GM10266 (cell line): Measurements from ENCODE around the gene EPB41L4A.
A peak's percentile ranks its signal among the peaks of the same experiment; 100 is the strongest.

Experiments
- DNase-seq: peaks from one replicate; pipeline ENCODE4 v3.0.0; 2012; ENCODE audit errors: extremely low spot score
- CTCF ChIP-seq: IDR thresholded peaks from 2 replicates; pipeline ENCODE4 v1.5.1; 2012; ENCODE audit warnings: mild to moderate bottlenecking, low read depth; ENCODE audit not compliant: control insufficient read depth, insufficient read depth; ENCODE audit errors: missing control alignments

The EPB41L4A gene

DNA sequence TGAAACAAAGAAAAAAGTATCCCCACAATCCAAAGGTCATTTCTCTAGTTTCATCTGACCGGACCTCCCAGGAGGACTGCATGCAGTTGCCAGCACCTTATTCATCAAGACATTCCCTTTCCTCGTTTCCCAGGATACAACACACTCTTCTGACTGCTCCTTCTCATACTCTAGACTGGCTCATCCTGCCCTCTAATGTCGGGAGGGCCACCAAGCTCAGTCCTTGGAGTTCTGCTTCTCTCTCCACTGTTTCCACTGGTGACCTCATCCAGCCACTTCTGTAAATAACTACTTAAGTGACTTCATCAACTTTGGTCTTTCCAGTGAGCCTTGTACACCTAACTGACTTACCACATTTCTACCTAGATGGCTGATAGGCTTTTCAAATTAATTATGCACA is 179.1 kb downstream of the EPB41L4A start:
- TF ChIP-seq CTCF, result no peak
- no peak for DNase-seq

GRCh38 chr5:112238473-112238872 is 180.6 kb downstream of the EPB41L4A start:
- TF ChIP-seq CTCF, result peak; percentile 27
- no peak for DNase-seq

- TF ChIP-seq CTCF, result no peak
- no peak for DNase-seq
These were observed 181.6 kb downstream of the EPB41L4A start for GRCh38 chr5:112237456-112237855.

DNA sequence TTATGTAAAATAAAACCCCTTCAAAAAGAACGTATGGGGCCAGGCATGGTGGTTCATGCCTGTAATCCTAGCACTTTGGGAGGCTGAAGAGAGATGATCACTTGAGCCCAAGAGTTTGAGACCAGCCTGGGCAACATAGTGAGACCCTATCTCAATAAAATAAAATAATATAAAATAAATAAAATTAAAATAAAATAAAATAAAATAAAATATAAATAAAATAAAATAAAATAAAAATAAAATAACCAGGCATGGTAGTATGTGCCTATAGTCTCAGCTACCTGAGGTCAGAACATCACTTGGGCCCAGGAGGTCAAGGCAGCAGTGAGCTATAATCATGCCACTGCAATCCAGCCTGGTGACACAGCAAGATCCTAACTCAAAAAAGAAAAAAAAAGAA is 185.1 kb downstream of the EPB41L4A start:
- DNase-seq, result no peak
- TF ChIP-seq CTCF, result no peak

DNA sequence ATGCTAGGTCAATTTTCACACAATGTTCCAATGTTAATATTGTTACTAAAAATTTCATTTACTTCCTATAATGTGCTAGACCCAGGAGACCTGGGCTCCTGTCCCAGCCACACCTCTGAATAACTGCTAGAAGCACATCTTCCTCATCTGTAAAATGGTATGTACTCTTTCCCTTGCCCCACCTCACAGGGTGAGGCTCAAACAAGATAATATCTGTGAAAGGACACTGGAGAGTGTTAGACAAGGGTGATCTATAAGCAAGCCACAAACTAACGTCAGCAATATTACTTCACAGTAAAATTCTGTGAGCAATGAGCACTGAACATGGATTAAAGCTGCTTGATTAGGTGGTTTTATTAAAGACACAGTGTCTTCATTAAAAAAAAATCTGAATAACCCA is 186.4 kb downstream of the EPB41L4A start:
- TF ChIP-seq CTCF, result no peak
- DNase-seq, result no peak

GRCh38 chr5:112230606-112231005 is 188.5 kb downstream of the EPB41L4A start:
- no peak for TF ChIP-seq CTCF
- no peak for DNase-seq

DNA sequence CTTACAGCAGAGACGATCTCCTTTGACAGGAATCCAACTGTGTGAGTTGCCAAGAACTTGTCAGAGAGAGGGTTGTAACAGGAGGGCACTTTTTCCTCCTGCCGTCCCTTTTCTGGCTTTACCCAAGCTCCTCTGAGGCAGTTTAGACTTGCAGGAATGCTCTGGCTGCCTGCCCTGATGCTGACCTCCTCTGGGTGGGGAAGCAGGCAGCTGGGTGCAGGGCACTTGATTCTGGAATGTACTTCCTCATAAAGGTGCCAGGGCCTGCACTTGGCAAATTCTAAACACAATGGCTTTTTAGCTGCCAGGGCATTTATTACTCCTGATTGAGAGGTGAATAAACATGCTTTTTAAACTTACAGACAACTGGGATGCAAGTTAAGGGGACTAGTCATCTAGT is 190.4 kb downstream of the EPB41L4A start:
- DNase-seq, result no peak
- TF ChIP-seq CTCF, result no peak
